NCI-H774 (cell line): ENCODE measurements around the gene JPH2.
"Not testable (repeated sequence)": the region's sequence is repeated elsewhere in the genome, so short reads cannot be mapped to it uniquely, and the experiment has no call there.

ENCODE experiments used
- DNase-seq: peaks from one replicate; lab custom pipeline; 2025; lab: John Stamatoyannopoulos, UW

The JPH2 gene

DNA sequence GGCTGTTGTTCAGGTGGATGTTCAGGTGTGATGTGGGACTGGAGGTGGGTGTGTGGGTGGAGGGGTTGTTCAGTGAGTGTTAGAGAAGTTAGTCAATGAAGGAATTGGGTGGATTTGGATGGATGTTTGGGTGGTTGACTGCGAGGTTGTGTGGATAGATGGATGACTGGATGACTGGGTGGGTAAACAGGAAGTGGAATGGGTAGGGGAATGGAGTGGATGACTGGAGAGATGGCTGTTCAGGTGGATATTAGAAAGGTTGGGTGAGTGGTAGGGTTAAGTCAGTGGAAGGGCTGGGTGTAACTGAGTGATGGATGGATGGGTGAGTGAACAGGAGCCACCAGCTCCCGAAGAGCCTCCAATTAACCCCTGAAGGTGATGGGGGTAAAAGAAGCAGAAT, 27.9 kb downstream of the JPH2 start:
- no peak for DNase-seq

DNA sequence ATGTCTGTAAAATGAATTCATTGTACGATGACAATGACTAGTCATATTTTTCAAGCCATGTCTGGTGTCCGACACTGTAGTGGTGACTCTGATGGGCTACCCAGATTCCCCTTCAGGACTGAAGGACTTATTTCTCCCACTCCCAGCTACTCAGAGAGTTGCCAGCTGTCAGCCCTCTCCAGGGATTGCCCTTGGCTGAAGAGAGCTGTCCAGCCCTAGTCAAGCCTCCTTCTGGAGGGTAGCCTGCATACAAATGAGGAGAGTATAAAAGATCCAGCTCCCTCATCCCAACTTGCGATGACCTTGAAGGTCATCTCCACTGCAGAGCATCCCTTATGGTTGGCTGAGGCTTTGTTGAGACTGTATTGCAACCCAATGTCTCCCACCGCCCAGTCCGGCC, 29.9 kb downstream of the JPH2 start:
- DNase-seq = no peak

DNA sequence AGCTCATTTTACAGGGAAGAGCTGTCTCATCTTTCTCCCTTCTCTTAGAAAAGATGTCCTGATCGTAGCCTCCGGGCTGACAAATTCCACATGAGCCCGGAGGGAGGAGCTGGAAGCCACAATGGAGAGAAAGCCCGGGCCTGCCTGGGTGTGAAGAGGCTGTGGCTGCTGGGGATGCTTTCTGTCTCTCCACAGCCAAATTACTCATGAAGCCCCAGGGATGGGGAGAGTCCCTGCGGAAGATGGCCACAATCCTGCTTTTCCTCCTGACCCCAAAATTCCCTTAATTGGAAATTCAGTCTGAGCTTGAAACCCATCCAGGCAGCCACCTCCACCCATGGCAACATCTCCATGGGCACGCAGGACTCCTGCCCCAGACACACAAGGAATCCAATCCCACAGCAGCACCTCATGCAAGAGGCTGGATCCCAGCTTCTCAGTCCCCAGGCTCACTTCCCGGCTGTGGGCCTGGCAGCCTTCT, 32.4 kb downstream of the JPH2 start:
- no peak for DNase-seq

DNA sequence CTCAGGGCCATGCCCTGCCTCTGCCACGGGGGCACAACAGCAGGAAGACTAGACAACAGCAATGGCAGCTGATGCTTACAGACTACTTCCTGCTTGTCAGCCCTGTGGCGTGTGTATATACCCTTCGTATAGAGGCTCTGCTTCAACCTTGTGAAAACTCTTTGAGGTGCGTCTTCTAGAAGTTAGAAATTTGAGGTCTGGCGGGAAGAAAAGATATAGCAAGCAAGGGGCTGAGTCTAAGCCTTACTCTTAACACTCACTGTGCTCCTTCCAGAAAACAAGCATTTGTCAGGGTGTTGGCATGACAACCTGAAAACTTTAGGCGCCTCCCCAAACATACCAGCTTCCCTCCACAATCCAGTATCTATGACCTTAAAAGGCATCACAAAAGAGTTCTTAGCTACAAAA, 33.3 kb downstream of the JPH2 start:
- no peak for DNase-seq

DNA sequence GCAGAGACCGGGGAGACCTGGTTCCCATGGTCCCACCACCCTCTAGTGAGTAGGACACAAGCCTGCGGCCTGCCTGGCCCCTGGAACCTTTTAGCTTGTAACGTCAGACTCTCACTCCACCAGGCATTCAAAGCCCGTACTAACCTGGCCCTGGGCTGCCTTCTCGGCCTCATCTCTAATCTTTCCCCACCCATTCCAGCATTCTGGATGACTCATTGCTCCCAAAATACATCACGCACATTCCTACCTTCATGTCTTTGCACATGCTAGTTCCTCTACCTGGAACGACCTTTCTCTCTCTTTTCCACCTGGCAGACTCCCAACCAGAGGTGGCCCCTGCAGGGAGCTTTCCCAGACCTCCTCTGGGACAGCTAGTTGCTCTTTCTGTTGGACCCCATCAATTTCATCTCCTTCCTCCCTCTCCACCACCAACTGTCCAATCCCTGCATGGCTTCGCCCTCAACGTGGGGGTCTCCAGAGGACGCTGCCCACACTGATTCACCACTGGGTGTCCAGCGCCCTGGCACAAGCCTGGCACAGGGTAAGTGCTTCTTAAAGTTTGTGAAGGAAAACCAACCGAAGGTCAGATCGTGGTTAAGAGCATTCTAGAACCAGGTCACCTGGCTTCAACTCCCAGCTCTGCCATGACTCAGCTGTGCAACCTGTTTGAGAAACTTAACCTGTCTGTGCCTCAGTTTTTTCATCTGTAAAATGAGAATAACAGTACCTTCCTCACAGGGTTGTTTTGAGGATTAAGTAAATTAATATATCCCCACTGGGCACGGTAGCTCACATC, 35.2 kb downstream of the JPH2 start:
- DNase-seq = no peak

DNA sequence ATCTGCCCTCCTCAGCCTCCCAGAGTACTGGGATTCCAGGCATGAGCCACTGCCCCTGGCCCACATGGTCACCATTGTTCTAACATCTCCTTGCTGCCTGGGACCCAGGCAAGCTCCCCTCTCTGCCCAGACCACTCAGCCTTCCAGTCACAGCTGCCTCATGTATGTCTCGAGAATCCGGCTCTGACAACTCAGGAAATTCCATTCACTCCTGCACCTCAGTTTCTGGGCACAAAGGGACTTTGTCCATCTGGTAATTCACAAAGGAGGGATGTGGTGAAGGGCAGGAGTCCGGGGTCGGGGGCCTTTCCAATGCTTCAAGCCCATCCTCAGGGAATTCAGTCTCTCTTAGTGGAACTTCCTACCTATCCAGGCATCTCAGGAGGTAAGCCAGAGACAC, 40.7 kb downstream of the JPH2 start:
- no peak for DNase-seq

DNA sequence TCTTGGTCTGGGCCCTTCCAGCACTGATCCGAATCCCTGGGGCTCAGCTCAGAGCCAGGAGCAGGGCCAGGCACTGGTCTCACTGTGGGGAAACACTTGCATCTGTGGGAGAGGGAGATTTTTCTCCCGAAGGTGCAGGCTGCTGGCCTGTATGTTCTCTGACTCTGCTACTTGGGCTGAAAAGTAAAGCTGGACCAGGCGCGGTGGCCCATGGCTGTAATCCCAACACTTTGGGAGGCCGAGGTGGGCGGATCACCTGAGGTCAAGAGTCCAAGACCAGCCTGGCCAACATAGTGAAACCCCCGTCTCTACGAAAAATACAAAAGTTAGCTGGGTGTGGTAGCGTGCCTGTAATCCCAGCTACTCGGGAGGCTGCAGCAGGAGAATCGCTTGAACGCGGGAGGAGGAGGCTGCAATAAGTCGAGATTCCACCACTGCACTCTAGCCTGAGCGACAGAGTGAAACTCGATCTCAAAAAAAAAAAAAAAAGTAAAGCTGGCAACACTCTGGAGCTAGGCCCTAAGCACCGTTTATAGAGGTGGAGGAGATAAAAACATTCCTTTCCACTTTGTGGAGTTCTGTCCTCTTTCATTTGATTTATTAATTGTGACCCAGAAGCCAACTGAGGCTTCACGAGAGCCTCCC, 41.7 kb downstream of the JPH2 start:
- DNase-seq = no peak

DNA sequence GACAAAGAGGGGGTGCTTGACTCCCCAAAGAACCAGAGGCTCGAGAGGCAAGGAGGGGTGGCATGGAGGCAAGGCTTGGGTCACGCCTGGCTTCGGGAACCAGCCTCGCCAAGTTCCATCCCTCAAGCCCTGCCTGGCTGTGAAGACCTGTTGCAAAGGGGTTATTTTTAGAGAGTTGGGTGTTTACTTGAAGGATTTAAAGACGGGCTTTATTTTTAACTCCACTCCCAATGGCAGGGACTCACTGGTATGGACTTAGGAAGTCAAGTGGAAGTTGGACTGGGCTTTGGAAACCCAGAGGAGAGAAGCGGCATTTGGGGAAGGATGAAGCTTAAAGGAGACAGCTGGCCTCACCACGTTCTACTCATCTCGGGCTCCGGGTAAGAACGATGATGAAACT, 43.1 kb downstream of the JPH2 start:
- DNase-seq = no peak

DNA sequence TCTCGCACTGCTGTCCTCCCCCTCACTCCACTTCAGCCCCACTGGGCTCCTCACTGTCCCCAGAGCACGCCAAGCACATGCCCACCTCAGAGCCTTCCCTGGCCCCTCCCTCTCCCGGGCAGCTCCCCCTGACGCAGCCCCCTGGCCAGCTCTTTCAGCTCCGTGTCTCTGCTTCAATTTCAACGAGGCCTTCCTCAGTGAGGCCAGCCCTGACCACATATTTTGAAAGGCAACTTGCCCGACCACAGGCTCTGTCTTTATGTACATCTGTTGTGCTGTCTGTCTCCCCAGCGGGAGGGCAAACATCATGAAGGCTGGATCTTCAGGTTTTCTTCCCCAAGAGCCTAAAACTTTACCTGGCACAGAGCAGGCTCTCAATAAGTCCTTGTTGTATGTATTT, 44.6 kb downstream of the JPH2 start:
- no peak for DNase-seq

DNA sequence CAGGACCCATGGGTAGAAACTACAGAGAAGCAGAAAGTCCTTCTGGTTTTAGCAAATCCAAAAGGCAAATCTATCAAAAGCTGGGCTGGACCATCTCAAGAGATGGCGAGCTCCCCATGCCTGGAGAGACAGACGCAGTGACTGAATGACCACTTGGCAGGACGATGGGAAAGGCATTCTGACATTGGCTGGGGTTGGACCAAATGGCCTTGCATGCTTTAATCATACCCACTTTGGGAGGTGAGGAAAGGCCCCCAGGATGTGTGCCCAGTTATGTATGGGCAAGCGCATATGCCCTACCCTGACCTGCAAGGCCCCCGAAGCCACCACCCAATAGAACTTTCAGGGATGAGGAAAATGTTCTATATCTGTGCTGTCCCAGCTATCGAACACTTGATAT, 45.1 kb downstream of the JPH2 start:
- DNase-seq = no peak

DNA sequence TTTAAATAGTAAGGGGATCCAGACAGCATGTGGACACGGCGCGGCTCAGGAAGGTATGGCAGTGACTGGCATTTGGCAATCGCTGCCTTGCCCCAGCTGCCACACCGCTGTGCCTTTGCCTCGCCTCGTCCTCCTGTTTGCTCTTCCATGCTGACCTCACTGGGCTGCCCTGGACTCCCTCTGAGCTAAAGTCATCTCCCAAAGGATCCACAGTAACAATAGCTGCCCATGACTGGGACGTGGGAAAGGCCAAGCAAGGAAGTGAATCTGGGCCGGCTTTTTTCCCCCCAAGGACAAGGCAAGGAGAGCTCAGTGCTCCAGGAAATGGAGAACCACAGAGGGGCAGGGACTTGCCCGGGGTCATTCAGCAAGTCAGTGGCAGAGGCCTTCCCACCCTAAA, 48.1 kb downstream of the JPH2 start:
- no peak for DNase-seq

DNA sequence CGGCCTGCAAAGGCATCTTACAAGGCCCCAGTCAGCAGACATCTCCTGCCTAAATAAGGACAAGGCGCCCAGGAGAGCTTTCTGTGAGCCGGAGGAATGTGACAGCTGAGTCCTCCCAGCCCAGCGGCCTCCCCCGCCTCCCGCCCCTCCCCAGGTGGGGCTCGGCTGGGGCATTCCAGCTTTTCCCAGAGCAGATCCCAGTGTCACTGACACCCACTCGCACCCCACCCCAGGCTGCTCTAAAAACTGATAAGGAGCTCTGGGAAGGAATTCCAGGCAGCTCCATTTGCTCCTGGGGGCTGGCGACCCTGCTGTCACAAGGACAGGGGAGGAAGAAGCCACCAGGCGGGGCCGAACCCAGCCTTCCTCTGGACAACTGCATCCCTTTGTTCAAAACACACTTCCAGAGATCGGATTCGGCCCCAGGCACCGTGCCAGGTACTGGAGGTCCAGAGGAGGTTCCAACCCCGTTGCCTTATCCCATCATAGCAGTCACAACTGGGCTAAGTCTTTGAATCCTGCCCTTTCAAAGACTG, 49.7 kb downstream of the JPH2 start:
- no peak for DNase-seq

DNA sequence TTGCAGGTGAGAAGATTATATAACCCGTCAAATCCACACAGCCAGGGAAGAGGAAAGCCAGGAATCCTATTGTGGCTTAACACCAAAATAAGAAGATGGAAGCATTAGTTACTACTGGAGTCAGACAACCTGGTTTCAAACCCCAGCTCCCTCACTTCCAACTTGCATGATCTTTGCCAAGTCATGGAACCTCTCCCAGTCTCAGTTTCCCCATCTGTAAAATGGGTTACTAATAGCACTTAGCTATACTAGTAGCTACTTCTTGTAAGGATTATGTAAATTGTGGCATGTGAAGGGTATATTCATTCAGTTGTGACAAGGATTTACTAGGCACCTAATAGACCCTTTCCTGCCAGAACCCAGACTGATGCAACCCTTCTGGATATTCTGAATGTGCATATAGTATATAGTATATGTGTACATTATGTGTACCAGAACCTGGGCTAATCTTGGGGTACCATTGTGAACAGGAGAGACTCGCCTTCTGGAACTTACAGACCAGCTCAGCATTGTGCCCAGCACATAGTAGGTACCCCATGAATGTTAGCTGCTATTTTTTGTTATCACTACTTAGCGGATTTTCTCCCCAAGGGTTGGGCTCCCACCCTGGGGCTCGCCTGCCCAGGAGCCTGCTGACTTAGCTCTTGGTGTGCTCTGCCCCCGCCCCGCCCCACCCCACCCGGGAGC, 50.3 kb downstream of the JPH2 start:
- DNase-seq = no peak

DNA sequence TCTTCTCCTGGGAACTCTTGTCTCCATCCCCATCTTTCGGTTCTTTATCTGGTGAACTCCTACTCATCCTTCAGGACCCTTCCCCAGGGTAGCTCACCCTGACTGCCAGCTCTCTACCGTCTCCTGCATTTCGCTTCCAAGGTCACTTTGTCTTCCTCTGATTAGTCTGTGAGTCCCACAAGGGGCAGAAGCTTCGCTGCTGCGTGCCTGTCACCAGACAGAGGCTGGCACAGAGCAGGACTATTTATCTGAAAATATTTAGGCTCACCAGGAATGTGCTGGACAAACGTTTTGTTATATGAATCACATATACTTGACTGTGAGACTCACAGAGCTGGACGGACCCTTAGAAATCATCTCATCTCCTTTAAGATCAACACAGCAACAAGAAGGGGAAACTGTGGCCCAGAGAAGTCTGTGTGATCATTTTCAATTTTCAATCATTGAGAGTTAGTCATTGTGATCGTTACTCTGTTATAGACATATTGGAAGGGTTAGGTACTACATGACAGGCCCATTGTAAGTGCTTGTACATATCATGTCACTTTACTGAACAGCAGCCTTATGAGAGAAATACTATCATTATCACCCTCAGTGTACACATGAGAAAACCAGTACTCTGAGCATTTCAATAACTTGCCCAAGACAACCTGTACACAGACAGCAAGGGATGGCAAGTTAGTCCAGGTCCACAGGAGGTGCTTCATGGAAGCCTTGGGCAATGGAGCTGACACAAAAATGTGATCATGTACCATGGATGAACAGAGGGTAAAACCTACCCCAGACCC, 51.4 kb downstream of the JPH2 start:
- DNase-seq = no peak

DNA sequence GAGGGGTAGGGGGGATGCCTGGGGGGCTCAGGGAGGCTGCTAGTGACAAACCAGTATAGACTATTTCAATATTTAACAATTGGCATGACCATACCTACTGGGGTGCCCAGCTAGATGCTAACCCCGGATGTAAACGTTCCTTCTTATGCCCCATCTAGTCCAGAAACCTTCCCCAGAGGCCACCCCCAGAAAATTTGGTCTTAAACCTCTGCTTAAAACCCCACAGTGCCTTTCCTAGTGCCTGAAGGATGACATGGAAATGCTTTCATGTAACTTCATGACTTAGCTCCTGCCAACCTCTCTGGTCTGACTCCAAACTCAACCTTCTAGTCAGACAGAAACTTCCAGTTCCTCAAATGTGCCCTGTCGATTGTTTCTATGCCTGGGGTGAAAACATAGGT, 52.0 kb downstream of the JPH2 start:
- no peak for DNase-seq

DNA sequence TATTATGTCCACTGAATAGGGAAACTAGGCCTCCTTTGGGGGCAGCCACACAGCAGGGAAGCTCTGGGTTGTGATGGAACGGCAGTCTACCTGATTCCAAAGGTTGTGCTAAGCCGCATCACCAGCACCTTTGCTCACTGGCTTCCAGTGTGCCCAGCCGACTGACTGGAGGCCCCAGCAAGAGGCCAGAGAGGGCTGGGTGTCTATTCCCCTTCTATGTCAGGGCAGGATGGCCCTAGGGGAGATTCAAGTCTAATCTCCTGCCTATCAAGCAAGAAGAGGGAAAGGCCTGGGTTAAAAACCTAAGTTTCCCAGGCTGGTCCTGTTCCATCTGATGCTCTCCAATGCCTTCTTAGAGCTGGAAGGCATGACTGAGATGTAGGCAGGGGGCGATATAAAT, 53.6 kb downstream of the JPH2 start:
- DNase-seq = no peak

DNA sequence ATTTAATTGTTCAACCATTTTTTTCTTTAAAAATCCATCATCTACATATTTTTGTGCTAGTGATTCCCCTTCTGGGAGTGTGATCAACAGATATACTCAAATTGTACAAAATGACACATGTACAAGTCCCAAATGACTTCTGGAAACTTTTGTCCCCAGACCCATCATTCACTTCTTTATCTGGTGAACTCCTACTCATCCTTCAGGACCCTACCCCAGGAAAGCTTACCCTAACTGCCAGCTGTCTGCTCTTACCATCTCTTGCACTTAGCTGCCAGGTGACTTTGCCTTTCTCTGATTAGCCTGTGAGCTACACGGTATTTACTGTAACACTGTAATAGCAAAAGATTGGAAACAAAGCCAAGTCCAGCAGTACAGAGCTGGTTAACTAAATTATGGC, 55.3 kb downstream of the JPH2 start:
- DNase-seq = no peak

DNA sequence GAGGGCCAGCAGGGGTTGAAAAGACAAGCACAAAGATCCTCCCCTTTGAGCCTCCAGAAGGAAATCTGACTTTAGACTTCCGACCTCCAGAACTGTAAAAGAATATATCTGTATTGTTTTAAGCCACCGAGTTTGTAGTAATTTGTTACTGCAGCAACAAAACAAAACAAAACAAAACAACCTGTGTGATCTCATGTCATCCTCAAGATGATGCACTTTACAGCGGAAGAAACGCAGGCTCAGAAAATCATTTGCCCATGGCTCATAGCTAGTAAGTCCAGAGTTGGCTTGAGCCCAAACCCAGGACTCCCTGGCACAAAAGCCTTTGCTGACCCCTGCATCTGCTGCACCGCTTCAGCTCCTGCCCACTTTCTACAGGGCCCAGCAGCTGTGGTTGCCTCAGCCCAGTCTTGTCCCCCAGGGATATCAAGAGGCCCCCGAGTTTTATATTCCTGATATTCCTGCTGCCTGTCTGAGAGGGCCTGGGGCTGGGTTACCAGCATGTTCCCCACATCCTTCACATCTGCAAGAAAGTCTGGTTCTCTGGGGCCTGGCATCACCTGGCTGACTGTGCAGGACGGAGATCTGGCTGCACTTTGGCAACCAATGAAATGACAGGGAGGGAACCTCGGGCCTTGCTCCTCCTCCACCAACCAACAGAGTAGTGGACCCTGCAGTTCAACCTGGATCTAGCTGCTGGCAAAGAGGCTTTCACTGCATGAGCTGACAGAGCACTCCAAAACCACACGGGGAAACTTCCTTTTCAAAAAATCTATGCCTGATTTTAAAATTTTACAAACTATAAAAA, 56.9 kb downstream of the JPH2 start:
- no peak for DNase-seq

DNA sequence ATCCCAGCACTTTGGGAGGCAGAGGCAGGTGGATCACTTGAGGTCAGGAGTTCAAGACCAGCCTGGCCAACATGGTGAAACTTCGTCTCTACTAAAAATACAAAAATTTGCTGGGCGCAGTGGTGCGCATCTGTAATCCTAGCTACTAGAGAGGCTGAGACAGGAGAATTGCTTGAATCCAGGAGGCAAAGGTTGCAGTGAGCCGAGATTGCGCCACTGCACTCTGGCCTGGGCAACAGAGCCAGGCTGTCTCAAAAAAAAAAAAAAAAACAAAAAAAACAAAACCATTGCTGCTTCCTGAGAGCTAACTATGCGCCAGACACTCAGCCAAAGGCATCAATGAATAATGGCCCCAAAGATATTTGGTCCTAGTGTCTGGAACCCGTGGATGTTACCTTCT, 57.7 kb downstream of the JPH2 start:
- DNase-seq = not testable (repeated sequence)

DNA sequence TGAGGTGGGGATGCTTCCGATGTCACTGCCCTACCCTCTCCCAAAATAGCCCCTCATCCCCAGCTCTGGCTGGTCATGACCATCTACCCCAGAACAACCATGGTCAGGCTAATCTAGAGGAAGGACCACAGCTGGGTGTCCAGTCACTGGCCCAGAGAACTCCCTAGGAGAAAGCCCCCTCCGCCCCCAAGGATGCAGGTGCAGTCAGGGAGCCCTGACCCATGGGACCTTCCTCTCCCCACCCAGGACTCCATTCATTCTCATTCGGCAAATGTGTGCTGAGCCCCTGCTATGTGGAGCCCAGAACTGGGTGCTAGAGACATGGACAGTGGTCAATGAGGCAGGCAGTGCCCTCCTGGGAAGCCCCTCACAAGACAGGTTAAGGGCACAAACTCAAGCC, 60.5 kb downstream of the JPH2 start:
- no peak for DNase-seq
